Nephron progenitor cell (in vitro differentiated cells): ENCODE measurements around the gene KLC4.

Source experiments
- DNase-seq: peaks from one replicate; pipeline ENCODE4 v3.0.0; 2021
- H3K27ac Mint-ChIP-seq: 2 replicates; pipeline ENCODE4 v1.8.0; 2021; ENCODE audit warnings: mild to moderate bottlenecking, moderate library complexity, mixed read lengths
- H3K27me3 Mint-ChIP-seq: 2 replicates; pipeline ENCODE4 v1.8.0; 2021; ENCODE audit warnings: mild to moderate bottlenecking, low read depth, mixed read lengths; ENCODE audit not compliant: poor library complexity
- H3K36me3 Mint-ChIP-seq: 2 replicates; pipeline ENCODE4 v1.8.0; 2021; ENCODE audit warnings: low read depth, mixed read lengths
- H3K4me1 Mint-ChIP-seq: 2 replicates; pipeline ENCODE4 v1.8.0; 2021; ENCODE audit warnings: mixed read lengths
- H3K4me3 Mint-ChIP-seq: 2 replicates; pipeline ENCODE4 v1.8.0; 2021; ENCODE audit warnings: mild to moderate bottlenecking, moderate library complexity, mixed read lengths
- H3K9me3 Mint-ChIP-seq: 2 replicates; pipeline ENCODE4 v1.8.0; 2021; ENCODE audit warnings: mild to moderate bottlenecking, moderate library complexity, mixed read lengths
- TF ChIP-seq, protein P1 (sequence below): fragments of 200-600 bp; sonication (generic); IDR thresholded peaks from 2 replicates; pipeline ENCODE4 v1.5.0; 2021; ENCODE audit warnings: antibody characterized with exemption

Gene KLC4

DNA sequence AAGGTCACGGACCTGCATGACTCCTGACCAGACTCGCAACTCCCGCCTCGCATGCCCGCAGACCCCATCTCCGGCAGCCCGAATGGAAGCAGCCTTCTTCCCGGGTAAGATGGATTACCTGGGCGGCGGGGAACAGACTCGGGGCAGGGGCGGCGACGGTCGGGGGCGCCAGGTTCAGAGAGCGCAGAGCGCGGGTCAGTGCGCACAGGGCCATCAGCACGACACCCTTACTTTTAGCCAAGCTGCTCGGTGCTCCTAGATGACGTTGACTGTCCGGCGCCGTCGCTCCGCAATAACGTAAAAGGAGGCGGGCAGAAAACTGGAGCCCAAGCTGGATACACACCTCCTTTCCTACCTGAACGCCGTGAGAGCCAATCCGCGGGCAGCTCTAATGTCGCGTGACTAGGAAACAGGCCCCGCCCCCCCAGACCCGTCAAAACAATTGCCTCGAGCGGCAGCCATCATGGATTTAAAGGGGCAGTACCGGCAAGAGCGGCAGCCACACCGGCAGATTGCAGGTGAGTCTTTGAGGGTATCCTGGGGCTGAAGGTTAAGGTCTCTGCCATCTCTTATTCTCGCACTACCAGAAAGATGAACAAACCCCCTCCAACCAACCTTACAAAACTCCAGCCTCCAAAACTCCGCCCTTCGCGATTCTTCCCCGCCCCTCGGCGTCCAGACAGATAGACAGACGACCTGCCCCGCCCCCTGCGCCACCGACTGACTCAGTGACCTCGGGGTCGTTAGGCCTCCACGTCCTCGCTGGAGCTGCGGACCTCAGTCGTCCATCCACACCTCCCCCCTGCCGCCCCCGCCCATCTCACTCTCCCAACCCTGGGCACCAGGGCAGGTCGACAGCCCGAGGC, at the start of gene KLC4, which contains the start of gene MRPL2:
Gene KLC4 (plus strand): TSS at position 464 of the 866 bp plus-strand sequence. CDS start 1,705 bp downstream, outside the sequence.
Gene MRPL2 (minus strand): TSS at position 267 of the 866 bp plus-strand sequence. CDS start 53 bp downstream, at position 214.
- Mint-ChIP-seq H3K36me3 (peaks cover 36% of the 10 kb centered on the region), H3K4me3 (peak within 1 kb of the TSS; percentile 95), H3K27me3 (no peaks in the 10 kb centered on the region), H3K27ac (peak within 1 kb of the TSS; percentile 99), H3K9me3 (no peaks in the 10 kb centered on the region), H3K4me1 (peaks cover 35% of the 10 kb centered on the region)
- TF ChIP-seq, protein P1, sequence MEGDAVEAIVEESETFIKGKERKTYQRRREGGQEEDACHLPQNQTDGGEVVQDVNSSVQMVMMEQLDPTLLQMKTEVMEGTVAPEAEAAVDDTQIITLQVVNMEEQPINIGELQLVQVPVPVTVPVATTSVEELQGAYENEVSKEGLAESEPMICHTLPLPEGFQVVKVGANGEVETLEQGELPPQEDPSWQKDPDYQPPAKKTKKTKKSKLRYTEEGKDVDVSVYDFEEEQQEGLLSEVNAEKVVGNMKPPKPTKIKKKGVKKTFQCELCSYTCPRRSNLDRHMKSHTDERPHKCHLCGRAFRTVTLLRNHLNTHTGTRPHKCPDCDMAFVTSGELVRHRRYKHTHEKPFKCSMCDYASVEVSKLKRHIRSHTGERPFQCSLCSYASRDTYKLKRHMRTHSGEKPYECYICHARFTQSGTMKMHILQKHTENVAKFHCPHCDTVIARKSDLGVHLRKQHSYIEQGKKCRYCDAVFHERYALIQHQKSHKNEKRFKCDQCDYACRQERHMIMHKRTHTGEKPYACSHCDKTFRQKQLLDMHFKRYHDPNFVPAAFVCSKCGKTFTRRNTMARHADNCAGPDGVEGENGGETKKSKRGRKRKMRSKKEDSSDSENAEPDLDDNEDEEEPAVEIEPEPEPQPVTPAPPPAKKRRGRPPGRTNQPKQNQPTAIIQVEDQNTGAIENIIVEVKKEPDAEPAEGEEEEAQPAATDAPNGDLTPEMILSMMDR: no peak
- peak; percentile 96 for DNase-seq

DNA sequence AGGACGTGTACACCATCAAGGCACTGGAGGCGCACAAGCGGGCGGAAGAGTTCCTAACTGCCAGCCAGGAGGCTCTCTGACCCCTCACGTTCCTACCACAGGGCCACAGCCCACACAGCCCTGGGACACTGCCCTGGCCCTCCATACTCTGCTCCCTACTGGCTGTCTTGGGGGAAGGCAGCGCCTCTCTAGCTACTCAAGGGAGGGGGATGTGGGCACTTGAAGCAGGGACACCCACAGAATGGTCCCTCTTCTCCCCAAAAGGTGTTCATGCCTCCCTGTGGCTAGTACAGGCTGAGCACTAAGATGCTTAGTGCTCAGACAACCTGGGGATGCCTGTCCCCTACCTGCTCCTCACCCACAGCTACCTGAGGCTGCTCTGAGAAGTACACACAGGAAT, 48.2 kb upstream of the KLC4 start:
- Mint-ChIP-seq H3K4me3 (peak overlapping the region; percentile 29), H3K9me3 (no peaks in the 10 kb centered on the region), H3K36me3 (peaks cover 22% of the 10 kb centered on the region), H3K27me3 (no peaks in the 10 kb centered on the region), H3K27ac (no peak overlapping the region), H3K4me1 (peaks cover 50% of the 10 kb centered on the region)
- DNase-seq: no peak
- TF ChIP-seq, protein P1: no peak

DNA sequence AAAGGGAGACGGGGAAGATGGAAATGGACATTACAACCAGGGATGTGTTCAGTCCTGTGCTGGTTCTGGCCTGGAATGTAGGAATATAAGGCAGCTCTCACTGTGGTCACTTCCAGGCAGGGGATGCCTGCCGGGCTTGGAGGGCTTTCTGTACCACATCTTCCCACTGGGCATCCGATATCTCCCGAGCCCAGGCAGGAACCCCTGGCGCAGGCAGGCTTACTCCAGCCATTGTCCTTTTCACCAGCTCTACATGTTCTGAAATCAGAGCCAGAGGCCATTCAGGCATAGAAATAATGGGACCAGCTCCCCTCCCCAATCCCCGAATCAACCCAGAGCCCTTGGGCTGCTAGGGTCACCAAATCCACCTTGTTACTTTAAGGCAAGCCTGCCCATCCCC, 47.1 kb upstream of the KLC4 start:
- TF ChIP-seq, protein P1: no peak
- H3K9me3 Mint-ChIP-seq: no peaks in the 10 kb centered on the region
- no peak overlapping the region for H3K27ac Mint-ChIP-seq
- H3K27me3 Mint-ChIP-seq: no peaks in the 10 kb centered on the region
- peaks cover 22% of the 10 kb centered on the region for H3K36me3 Mint-ChIP-seq
- DNase-seq: no peak
- H3K4me1 Mint-ChIP-seq: peaks cover 57% of the 10 kb centered on the region
- H3K4me3 Mint-ChIP-seq: peak overlapping the region; percentile 93

DNA sequence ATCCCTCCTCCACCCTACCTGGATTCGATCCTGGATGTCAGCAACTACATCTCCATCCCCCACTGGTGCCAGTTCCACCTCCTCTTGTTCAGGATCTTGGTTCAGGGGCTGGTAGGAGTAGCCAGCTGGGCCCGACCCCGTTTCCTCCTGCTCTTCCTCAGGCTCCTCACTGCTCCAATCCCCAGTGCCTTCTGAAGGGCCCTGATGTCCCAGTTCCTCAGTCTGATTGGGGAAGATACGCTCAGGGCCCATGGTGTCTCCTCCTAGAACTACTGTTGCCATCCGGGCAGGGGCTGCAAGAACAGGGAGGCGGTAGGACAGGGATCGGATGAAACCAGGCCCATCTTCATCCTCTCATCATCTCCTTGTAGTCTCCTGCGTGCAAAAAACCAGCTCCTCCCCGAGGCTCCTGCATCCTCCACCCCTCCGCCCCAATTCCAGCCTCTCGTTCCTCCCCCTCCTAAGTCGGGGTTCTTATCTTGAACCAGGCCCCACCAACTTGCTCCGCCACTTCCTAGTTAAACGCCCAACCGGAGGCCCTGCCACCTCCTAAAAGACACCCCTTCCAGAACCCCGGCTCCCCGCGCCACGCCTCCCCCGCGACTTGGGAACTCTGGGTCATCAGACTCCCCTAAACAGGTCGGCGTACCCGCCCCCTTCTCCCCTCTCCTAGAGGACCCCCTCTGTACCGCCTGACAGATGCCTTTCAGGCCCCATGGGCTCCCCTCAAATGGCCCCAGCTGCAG, 46.2 kb upstream of the KLC4 start:
- TF ChIP-seq, protein P1: no peak
- Mint-ChIP-seq H3K36me3 (peaks cover 22% of the 10 kb centered on the region), H3K9me3 (no peaks in the 10 kb centered on the region), H3K27ac (peak overlapping the region; percentile 79), H3K4me3 (peak overlapping the region; percentile 93), H3K27me3 (no peaks in the 10 kb centered on the region), H3K4me1 (peaks cover 57% of the 10 kb centered on the region)
- no peak for DNase-seq

DNA sequence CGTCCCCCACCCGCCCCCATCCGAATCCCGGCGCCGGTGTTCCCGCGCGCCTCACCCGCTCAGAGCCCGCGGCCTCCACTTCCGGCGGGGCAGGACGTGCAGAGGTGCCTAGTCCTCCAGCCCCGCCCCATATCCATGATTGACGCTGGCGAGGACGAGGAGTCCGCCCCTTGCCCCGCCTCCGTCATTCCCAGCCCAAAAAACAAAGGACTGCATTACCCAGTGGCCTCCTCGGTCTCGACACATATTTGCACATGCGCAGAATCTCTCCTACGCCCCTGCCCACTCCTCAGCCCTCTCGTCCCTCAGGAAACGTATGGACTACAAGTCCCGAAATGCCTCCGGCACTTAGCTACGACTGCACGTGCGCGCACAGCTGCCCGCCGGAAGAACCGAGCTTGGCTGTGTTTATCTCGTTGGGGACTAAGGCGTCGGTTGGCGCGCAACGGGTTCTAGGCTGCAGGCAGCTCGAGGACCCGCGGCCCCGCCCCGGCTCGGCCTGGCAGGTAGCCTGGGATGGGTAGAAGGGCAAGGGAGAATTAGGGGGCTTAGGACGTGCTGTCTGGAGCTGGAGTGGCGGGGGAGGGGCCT, 45.5 kb upstream of the KLC4 start, which contains the start of the genes KLHDC3 and MEA1:
Gene KLHDC3 (plus strand): TSS at position 407 of the 591 bp plus-strand sequence. CDS start 2,944 bp downstream, outside the sequence.
Gene MEA1 (minus strand): TSS at position 104 of the 591 bp plus-strand sequence. CDS start 133 bp downstream, outside the sequence.
- Mint-ChIP-seq H3K4me3 (peak within 1 kb of the TSS; percentile 93), H3K27me3 (peaks cover 4% of the 10 kb centered on the region), H3K36me3 (peaks cover 24% of the 10 kb centered on the region), H3K27ac (peak within 1 kb of the TSS; percentile 83), H3K9me3 (no peaks in the 10 kb centered on the region), H3K4me1 (peaks cover 57% of the 10 kb centered on the region)
- TF ChIP-seq, protein P1: no peak
- DNase-seq: peak; percentile 99
